HCT116 (cell line): ENCODE data around the gene TFCP2. TPM values are rescaled to one million over a fixed set of nuclear protein-coding genes. Genes with fewer than 3 reads are reported as not detected.

Experiments used
- ATAC-seq: fragments of 200-7000 bp; cut with Tn5 transposase; 2 replicates; pipeline ENCODE4 v1.9.1; 2020; ENCODE audit warnings: mild to moderate bottlenecking, moderate library complexity
- BruUV-seq: library from RNA; stranded (reverse); fragments of 400-500 nt; replicated peaks from 2 replicates; lab custom pipeline; 2021; lab: Mats Ljungman, UMichigan
- CTCF ChIA-PET: fragments of 300-600 bp; sonication (Branson Sonifier 250); formaldehyde crosslinking; loops from one replicate; lab custom pipeline; 2021; ENCODE audit warnings: antibody characterized with exemption; lab: Charles Lee
- POLR2A ChIA-PET: fragments of 300-600, 350-600 bp; sonication (Branson Sonifier 250); formaldehyde crosslinking; loops from one replicate; lab custom pipeline; 2021; ENCODE audit warnings: antibody characterized with exemption; lab: Charles Lee
- RAD21 ChIA-PET, 2 experiments: fragments of 300-600 bp; sonication (Branson Sonifier 250); formaldehyde crosslinking; loops; one replicate each; lab custom pipeline; 2023; ENCODE audit warnings: low total read pairs in 2 of 2; ENCODE audit not compliant: uncharacterized antibody in 2 of 2, unreplicated experiment in 2 of 2, low non-redundant PET in 1 of 2; lab: Charles Lee
- DNase-seq: peaks from one replicate; pipeline ENCODE4 v3.0.0-alpha.2; 2010; ENCODE audit warnings: low read depth, low spot score
- H2AFZ ChIP-seq: fragments of 200-600 bp; shearing (Covaris generic), sonication (generic); 2 replicates; pipeline ENCODE4 v1.6.1; 2017; ENCODE audit warnings: low read depth, mixed run types, mixed read lengths, antibody characterized with exemption, low read length; ENCODE audit not compliant: poor library complexity, severe bottlenecking
- H3K27ac ChIP-seq: 2 replicates; pipeline ENCODE4 v1.5.1; 2012; ENCODE audit warnings: low read depth, low read length
- H3K27me3 ChIP-seq: fragments of 200-600 bp; sonication (generic); 2 replicates; pipeline ENCODE4 v1.6.1; 2016; ENCODE audit warnings: mixed run types, low read length, mixed read lengths; ENCODE audit not compliant: insufficient read depth
- H3K36me3 ChIP-seq, 2 experiments: fragments of 200-500 bp in 1 of 2; fragments of 200-600 bp in 1 of 2; sonication (Bioruptor generic) in 1 of 2; sonication (generic) in 1 of 2; 2 replicates each; pipeline versions ENCODE4 v1.5.1 to v1.6.1; 2014 to 2016; ENCODE audit warnings: low read length in 2 of 2, inconsistent platforms in 1 of 2, mixed read lengths in 1 of 2, mixed run types in 1 of 2; ENCODE audit not compliant: insufficient read depth in 2 of 2, control insufficient read depth in 1 of 2
- H3K4me1 ChIP-seq, 2 experiments: fragments of 200-600 bp in 1 of 2; sonication (generic) in 1 of 2; 2 replicates each; pipeline versions ENCODE4 v1.5.1 to v1.6.1; 2012 to 2017; ENCODE audit warnings: low read length in 2 of 2, inconsistent platforms in 1 of 2, mild to moderate bottlenecking in 1 of 2, mixed read lengths in 1 of 2, mixed run types in 1 of 2, moderate library complexity in 1 of 2; ENCODE audit not compliant: insufficient read depth in 2 of 2, control insufficient read depth in 1 of 2
- H3K4me2 ChIP-seq: fragments of 200-600 bp; sonication (generic); 2 replicates; pipeline ENCODE4 v1.6.1; 2017; ENCODE audit warnings: mixed run types, low read length, mixed read lengths
- H3K4me3 ChIP-seq, 2 experiments: fragments of 200-600 bp in 1 of 2; sonication (generic) in 1 of 2; replicated peaks in 1 of 2; 2 replicates each; pipeline ENCODE4 v1.5.1; 2011 to 2016; ENCODE audit warnings: low read length in 2 of 2, control low read depth in 1 of 2, low read depth in 1 of 2, mild to moderate bottlenecking in 1 of 2, mixed read lengths in 1 of 2, mixed run types in 1 of 2
- H3K79me2 ChIP-seq: fragments of 200-600 bp; sonication (generic); 2 replicates; pipeline ENCODE4 v1.6.1; 2017; ENCODE audit warnings: mild to moderate bottlenecking, mixed run types, low read length, moderate library complexity, mixed read lengths; ENCODE audit not compliant: insufficient read depth
- H3K9ac ChIP-seq: fragments of 200-600 bp; sonication (generic); 2 replicates; pipeline ENCODE4 v1.6.1; 2016; ENCODE audit warnings: low read length, mixed read lengths
- H3K9me2 ChIP-seq: fragments of 200-600 bp; sonication (generic), shearing (Covaris generic); 2 replicates; pipeline ENCODE4 v1.6.1; 2017; ENCODE audit warnings: mixed run types, mild to moderate bottlenecking, moderate library complexity; ENCODE audit not compliant: insufficient read depth
- H3K9me3 ChIP-seq, 2 experiments: fragments of 200-500 bp in 1 of 2; fragments of 200-600 bp in 1 of 2; sonication (Bioruptor generic) in 1 of 2; sonication (generic) in 1 of 2; 2 replicates each; pipeline ENCODE4 v1.6.1; 2014 to 2017; ENCODE audit warnings: low read length in 2 of 2, mixed read lengths in 2 of 2, inconsistent platforms in 1 of 2, low read depth in 1 of 2, mild to moderate bottlenecking in 1 of 2, mixed run types in 1 of 2, moderate library complexity in 1 of 2; ENCODE audit not compliant: control insufficient read depth in 1 of 2, insufficient read depth in 1 of 2
- H4K20me1 ChIP-seq: fragments of 200-600 bp; sonication (generic), shearing (Covaris generic); 2 replicates; pipeline ENCODE4 v1.6.1; 2017; ENCODE audit warnings: mixed run types, mild to moderate bottlenecking, moderate library complexity; ENCODE audit not compliant: insufficient read depth
- ATF3 ChIP-seq: IDR thresholded peaks from 2 replicates; pipeline ENCODE4 v1.6.1; 2012
- EGR1 ChIP-seq: IDR thresholded peaks from 2 replicates; pipeline ENCODE4 v1.6.1; 2012; ENCODE audit warnings: low read depth
- ELF1 ChIP-seq: IDR thresholded peaks from 2 replicates; pipeline ENCODE4 v1.6.1; 2012; ENCODE audit warnings: low read depth, borderline replicate concordance
- JUND ChIP-seq: IDR thresholded peaks from 2 replicates; pipeline ENCODE4 v1.6.1; 2012
- MAX ChIP-seq: IDR thresholded peaks from 2 replicates; pipeline ENCODE4 v1.6.1; 2012
- POLR2A ChIP-seq: IDR thresholded peaks from 2 replicates; pipeline ENCODE4 v1.7.0; 2011; ENCODE audit warnings: borderline replicate concordance; ENCODE audit not compliant: insufficient read depth, insufficient read length; ENCODE audit errors: extremely low read depth
- SIN3A ChIP-seq: IDR thresholded peaks from 2 replicates; pipeline ENCODE4 v1.6.1; 2012; ENCODE audit warnings: low read depth
- TCF7L2 ChIP-seq: IDR thresholded peaks from 2 replicates; pipeline ENCODE4 v1.7.0; 2011; ENCODE audit warnings: borderline replicate concordance, inconsistent platforms; ENCODE audit not compliant: insufficient read depth, insufficient read length; ENCODE audit errors: extremely low read depth
- YY1 ChIP-seq: IDR thresholded peaks from 2 replicates; pipeline ENCODE4 v1.6.1; 2011; ENCODE audit warnings: low read length, low read depth, moderate library complexity, mild to moderate bottlenecking; ENCODE audit not compliant: insufficient replicate concordance; ENCODE audit errors: extremely low read depth
- ZBTB33 ChIP-seq: IDR thresholded peaks from 2 replicates; pipeline ENCODE4 v1.6.1; 2011; ENCODE audit warnings: mild to moderate bottlenecking, low read length, moderate library complexity; ENCODE audit not compliant: insufficient replicate concordance; ENCODE audit errors: extremely low read depth
- ZFX ChIP-seq: fragments of 450-650 bp; IDR thresholded peaks from 2 replicates; pipeline ENCODE4 v1.6.1; 2017
- ZNF274 ChIP-seq: fragments of 200-500 bp; sonication (Bioruptor generic); IDR thresholded peaks from 2 replicates; pipeline ENCODE4 v1.6.1; 2014; ENCODE audit warnings: mild to moderate bottlenecking, low read depth, low read length, inconsistent platforms
- intact Hi-C: fragments of 100-400 bp; cut with micrococcal nuclease; formaldehyde crosslinking; loops from 2 replicates; pipeline ENCODE4 v1.10.0; 2022
- total RNA-seq: library from RNA; stranded (reverse); gene quantifications from one replicate; pipeline ENCODE4 v1.2.1, GENCODE V29; 2021; ENCODE audit not compliant: unreplicated experiment

TFCP2 gene
- total RNA-seq, 1 experiment from 2014 or later = 31.6 TPM

- no peak for TF ChIP-seq ZBTB33
- TF ChIP-seq MAX = no peak
- no peak for TF ChIP-seq EGR1
- TF ChIP-seq ATF3 = no peak
- no peak for TF ChIP-seq POLR2A
- TF ChIP-seq YY1 = no peak
- no peak for TF ChIP-seq JUND
- no peak for TF ChIP-seq ZFX
- no peak for TF ChIP-seq ELF1
- no peak for TF ChIP-seq TCF7L2
- no peak for TF ChIP-seq ZNF274
Measured at GRCh38 chr12:51147309-51147708, 25.6 kb downstream of the TFCP2 start (continued).

GRCh38 chr12:51139292-51139844, 33.6 kb downstream of the TFCP2 start:
- ChIA-PET CTCF (no interaction called here), POLR2A (interaction anchor here (0.5 kb wide), 1 partner anchor 78 kb away, joined by 6 read pairs; the partner anchor contains the start of gene POU6F1), RAD21 (no interaction called here)
- Histone ChIP-seq H4K20me1 (no peaks in the 10 kb centered on the region), H2AFZ (no peak overlapping the region), H3K9ac (no peak overlapping the region), H3K79me2 (peaks cover 37% of the 10 kb centered on the region), H3K9me2 (no peaks in the 10 kb centered on the region), H3K27ac (no peak overlapping the region), H3K9me3 (no peaks in the 10 kb centered on the region), H3K4me2 (no peak overlapping the region), H3K4me3 (no peak overlapping the region), H3K4me1 (peaks cover 4 to 5% of the 10 kb centered on the region in 2 experiments), H3K27me3 (no peaks in the 10 kb centered on the region), H3K36me3 (0 out of 4 replicates have a peak, but pooled peaks cover 0 to 8% of the 10 kb centered on the region in 2 experiments)
- DNase-seq (no peak), ATAC-seq (no peak)
- no peak for TF ChIP-seq SIN3A
- BruUV-seq = no TSS peak
- intact Hi-C loops = no loop called here
